ENCODE results near the gene NCOA1.

GRCh38 chr2:24683408-24683807 is 192.4 kb downstream of the NCOA1 start:
- TF ChIP-seq POLR2A (IDR thresholded peaks at IDR 0.05; ENCODE audit: low read length): no peak
- no peak for TF ChIP-seq GATA1 (IDR thresholded peaks at IDR 0.05; ENCODE audit: low read depth, low read length)
